ENCODE results near the gene BCL11A. TPM values are rescaled to one million over a fixed set of nuclear protein-coding genes. Genes with fewer than 3 reads are reported as not detected.
A peak's percentile ranks its signal among the peaks of the same experiment; 100 is the strongest.

Gene BCL11A
- total RNA-seq, 1 experiment from 2014 or later: 0.11 TPM

DNA sequence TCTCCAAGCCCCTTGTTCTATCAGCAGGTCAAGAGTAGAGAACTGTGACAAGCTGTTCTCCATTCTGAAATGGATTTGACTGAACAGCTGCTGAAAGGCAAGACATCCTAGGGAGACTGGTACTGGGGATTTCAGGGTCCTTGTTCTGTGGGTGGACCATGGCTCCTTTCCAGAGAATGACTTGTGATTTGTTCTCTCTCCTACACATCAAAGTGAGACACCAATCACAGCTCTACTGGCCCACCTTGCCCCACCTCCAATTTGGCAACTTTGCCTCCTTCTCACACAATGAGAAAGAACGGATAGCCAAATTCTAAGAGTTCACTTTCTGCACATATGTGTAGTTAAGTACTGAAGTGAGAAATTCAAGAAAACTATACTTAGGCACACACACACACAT is 67.4 kb downstream of the BCL11A start:
- no peak for DNase-seq (ENCODE audit: low read depth)

DNA sequence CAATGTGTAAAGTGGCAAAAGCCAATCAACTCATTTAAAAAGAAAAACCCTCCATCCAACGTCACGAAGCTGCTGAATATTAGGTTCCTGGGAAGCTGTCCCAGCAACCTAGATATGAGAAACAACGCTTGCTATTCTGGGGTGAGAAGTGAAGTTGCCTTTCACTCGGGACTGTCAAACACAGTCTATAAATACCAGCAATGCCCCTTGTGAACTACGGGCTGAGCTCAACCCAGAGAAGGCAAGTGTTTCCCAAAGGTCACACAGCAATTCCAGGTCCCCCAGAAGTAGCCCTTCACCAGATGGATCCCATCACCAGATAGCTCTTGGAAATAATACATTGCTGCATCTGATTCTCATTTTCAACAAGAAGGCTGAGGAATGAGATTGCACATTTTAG is 67.9 kb downstream of the BCL11A start:
- DNase-seq (ENCODE audit: low read depth): no peak

GRCh38 chr2:60485055-60485454 is 68.4 kb downstream of the BCL11A start:
- DNase-seq (ENCODE audit: low read depth): no peak

GRCh38 chr2:60484133-60484645 is 69.3 kb downstream of the BCL11A start:
- no peak for DNase-seq (ENCODE audit: low read depth)

DNA sequence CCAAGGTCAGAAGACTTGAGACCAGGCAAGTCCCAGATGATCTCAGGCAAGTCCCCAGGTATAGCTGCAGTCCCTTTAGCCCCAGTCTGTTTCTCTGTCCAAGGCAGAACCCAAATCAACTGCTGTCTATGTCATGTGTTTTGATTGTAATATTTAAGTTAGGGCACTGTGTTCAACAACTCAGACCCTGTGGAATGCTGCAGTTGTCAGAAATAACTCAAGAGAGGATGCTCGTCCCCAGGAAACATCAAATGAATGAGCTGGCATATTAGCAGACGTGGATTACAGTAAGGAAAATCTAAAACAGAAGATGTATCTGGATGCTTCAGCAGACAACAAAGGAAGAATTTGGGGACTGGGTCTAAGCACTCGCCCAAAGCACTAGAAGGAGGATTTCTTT is 70.1 kb downstream of the BCL11A start:
- peak; percentile 2 for DNase-seq (ENCODE audit: low read depth)

GRCh38 chr2:60482222-60482621 is 71.2 kb downstream of the BCL11A start:
- no peak for DNase-seq (ENCODE audit: low read depth)

DNA sequence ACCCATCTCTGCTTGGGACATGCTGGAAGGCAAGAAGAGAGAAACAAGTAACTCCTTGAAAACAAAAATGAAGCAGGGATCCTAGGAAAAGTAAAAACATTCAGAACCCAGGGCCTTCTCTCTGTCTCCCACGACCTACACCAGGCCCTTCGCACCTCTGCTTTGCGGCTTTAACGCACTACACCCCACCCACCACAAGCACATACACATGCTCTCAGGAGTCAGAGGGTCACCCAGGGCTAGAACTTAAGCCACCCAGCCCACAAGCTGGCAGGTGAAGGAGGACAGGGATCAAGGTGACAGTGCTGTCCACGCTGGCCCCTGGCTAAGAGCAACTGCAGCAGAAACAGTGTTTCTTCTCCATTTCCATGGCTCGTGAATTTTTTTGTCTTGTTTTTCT is 72.2 kb downstream of the BCL11A start:
- DNase-seq (ENCODE audit: low read depth): no peak

DNA sequence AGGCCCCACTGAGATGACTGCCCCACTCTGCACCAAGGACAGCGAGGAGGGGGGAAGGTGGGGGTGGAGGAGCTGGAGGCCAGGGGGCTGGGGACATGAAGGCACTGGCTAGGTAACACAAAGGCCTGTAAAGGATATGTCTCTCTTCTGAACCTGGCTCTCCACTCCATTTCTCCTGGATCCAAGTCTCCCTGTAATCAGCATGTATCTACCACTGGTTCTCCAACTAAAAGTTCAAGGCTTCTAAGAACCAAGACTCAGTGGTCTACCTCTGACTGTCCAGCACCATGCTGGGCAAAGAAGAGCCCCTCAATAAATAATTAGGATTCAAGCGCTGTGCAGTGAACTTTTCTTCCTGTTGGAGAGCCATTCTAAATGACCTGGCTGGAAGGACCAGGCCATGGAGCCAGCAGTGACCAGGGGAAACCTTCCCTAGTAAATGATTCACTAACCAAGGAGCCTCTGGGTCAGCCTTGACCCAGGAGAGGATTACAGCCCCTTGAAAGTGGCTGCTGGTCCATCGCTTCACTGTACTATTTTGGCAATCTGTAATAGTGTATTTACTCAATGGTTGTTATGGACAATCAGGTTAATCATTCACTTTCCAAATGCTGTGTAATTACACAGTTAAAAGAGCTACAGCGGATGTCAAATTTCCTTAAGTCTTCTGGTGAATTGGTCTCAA is 73.2 kb downstream of the BCL11A start:
- no peak for DNase-seq (ENCODE audit: low read depth)

DNA sequence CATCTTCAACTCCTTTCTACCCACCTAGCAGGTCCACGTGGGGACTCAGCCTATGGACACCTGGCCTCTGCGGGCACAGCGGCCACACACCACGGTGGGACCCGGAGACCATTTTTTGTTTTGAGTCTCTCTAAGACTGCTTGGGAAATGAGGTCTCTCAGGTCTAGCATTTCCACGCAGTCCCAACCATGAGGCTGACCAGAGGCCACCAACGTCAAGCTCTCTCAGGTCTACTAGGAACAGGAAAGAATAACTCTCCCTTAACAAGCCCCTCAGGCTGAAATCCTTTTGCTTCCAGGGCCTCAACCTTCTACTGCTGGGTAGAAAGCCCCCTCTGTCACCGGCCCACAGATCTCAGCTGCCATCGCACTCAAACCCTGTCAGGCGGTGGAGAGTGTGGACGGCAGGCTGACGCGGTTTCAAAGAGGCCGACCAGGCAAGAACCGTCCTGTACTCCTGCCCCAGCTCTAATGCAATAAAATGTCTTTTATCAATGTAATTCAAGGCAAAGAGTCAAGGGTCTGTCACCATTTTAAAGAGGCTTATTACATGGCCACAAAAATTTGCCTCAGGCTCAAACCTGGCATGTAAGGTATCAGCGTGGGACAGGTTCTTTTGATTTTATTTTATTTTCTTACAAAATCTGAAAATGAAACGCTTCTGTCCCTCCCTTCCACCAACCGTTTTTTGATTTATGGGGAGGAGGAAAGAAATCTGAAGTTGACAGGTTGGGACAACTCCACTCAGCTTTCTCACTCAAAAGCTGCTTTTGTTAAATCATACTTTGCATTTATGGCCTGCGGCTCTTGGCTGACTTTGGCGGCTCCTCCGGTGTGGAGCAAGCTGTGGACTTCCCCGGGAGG is 74.0 kb downstream of the BCL11A start:
- no peak for DNase-seq (ENCODE audit: low read depth)

- no peak for DNase-seq (ENCODE audit: low read depth)
Observed at GRCh38 chr2:60478660-60479059, 74.8 kb downstream of the BCL11A start.

GRCh38 chr2:60476206-60476954 is 77.1 kb downstream of the BCL11A start:
- no peak for DNase-seq (ENCODE audit: low read depth)

DNA sequence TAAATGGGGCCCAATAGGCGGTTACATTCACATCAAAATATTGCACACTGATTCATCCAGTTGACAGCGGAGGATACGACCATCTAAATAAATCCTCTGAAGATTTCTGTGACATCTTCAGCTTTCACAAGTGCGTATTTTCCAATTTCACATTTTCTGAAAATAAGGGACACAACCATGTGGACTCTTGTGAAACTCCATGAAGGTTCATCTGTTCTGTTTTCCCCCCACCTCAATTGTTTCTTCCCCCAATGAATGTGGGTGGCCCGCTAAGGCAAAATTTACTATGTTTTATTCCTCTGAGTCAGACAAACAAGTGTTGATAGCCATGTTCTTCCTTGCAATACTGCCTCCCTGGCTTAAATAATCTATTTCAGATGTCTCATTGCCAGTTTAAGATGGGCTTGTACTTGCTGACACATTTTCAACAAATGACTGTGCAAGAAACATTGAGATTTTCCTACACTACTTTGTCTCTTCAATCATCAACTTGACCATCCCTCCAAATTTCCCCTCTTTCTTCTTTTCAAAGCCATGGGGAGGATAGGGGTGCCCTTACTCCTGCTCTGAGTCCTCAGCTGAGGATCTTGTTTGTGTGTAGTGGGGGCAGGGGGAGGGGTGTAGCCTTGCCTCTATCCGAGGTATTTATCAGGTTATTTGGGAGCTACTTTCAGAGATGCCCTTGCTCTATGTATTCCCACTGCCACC is 78.2 kb downstream of the BCL11A start:
- no peak for DNase-seq (ENCODE audit: low read depth)

- DNase-seq (ENCODE audit: low read depth): no peak
Observed at GRCh38 chr2:60474301-60474700, 79.2 kb downstream of the BCL11A start.

DNA sequence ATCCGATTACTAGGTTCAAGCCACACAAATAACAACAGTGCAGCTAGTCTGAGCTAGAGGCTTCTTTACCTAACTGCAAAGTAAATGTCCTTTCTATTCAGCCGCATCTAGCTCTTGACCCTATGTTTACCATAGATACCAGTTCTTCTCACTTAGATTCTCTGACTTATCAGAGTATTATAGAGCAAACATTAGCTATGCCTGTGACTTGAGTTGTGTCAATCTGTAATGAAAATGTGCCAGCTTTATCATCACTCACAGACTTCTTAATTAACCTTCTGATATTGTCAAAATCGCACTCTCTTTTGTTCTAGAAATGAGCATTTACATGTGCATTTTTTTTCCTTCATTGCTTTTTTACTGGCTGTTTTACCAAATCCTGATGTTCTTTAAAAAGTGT is 79.9 kb downstream of the BCL11A start:
- DNase-seq (ENCODE audit: low read depth): no peak

DNA sequence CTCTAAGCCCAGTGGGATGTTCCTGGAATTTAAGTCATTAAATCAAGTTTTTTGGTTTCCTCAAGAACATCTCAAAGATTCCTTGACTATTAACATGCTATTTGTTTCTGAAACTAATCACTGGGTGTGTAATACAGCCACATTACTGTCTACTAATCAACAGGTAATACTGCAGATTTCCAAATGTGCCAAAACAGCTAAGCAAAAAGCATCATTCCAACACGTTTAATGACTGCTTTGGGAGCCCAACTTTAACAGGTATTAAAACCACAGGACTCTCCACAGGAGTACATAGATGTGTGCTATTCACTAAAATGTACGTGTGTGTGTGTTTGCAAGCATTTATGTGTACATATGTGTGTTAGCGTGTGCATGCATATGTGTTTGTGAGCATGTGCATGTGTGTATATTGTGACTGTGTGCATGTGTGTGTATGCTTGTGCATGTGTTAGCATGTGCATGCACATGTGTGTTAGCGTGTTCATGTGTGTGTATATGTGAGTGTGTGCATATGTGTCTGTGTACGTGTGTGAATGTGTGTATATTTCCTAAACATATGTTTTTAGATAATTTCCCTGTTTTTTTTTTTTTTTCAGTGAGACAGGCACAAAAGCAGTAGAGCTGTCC is 80.7 kb downstream of the BCL11A start:
- no peak for DNase-seq (ENCODE audit: low read depth)

- DNase-seq (ENCODE audit: low read depth): no peak
Observed at GRCh38 chr2:60472041-60472440, 81.4 kb downstream of the BCL11A start.

GRCh38 chr2:60470340-60470739 is 83.1 kb downstream of the BCL11A start:
- DNase-seq (ENCODE audit: low read depth): no peak

DNA sequence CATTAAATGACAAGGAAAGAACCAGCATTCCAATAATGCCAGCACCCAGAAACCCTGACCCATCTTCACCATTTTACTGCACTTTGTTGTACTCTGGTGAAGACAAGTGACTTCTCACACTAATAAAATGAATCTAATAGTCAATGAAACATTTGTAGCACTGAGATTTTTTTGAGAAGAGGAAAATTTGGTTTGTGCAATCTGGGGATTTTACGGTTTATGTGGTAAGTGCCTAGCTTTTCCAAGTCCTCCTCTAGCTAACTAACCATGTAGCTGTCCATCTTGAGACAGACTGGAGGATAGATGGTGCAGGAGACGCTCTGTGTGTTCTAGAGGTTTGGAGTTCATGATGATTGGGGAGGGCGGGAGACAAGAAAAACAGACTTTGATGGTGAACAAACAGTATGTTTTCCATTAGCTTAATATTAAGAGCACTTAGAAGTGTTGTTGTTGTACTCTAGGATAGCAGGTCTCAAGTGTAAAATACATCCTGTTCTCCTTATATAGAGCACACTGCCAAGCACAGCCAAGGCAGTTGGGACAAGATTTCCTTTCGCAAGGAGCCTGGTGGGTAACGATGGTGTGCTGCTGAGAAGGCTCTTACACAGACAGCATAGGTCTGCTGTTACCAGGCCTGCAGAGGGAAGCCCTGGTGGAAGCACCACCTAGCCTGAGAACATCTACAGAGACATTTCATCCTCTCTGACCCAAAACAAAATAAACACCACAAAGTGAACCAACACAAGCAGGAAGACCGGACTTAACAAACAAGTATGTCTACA is 83.7 kb downstream of the BCL11A start:
- DNase-seq (ENCODE audit: low read depth): no peak

DNA sequence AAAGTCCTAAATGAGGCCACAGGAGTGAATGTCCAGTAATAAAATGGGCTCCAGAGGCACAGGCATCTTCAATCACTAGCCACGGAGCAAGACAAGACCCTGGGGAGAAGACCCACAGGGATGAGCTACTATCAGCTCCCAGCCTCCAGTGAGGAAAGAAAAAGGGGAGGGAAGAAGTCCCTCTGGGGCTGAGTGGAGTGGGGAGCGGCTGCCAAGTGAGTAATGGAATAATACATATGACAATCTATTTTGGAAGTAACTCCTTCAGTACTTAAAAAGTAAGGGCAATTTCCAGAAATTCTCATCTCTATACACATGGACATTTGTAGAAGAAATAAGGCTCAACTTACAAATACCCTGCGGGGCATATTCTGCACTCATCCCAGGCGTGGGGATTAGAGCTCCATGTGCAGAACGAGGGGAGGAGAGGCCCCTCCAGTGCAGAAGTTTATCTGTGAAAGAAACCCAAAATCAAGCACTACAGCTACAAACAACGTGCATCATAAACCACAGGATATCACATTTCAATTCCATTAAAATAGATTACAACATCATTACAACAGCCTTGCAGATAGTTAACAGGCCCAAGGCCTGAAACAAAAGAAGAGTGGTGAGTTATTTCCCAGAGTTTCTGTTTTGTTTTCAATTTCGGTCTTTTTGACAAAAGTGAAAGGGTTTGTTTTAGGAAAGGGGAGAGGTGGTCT is 84.9 kb downstream of the BCL11A start:
- DNase-seq (ENCODE audit: low read depth): no peak
